Measurements from ENCODE around the gene EHF.

GRCh38 chr11:34603129-34604001 lies 17.5 kb upstream of the EHF start:
- TF ChIP-seq POLR2A (IDR thresholded peaks at IDR 0.05) (no peak), CTCF (IDR thresholded peaks at IDR 0.05 in 4 of 5, conservative IDR thresholded peaks at IDR 0.05 in 1 of 5) (no peak)
